ENCODE data around the gene SLC2A2. TPM values are rescaled to one million over a fixed set of nuclear protein-coding genes. Genes with fewer than 3 reads are reported as not detected.

The SLC2A2 gene
- total and polyA plus RNA-seq, 2 experiments from 2014 or later = not detected

DNA sequence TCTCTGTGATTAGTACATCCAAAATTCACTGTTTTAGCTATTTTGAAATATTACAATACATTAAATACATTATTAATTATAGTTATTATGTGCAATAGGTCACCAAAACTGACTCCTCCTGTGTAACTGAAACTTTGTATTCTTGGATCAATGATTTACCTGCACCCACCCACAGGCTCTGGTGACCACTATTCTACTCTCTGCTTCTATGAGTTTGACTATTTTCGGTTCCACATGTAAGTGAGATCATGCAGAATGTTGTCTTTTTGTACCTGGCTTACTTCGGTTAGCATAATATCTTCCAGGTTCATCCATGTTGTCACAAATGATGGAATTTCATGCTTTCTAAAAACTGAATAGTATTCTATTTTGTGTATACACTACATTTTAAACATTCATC is 43.8 kb downstream of the SLC2A2 start:
- 90 to 98% methylated on average over 2 of the region's 2 CpGs for WGBS, 2 experiments (ENCODE audit: low coverage in 1 of 2, low lambda C conversion rate in 2 of 2, missing lambda C conversion rate in 2 of 2)
- no peak for TF ChIP-seq EZH2phosphoT487 (IDR thresholded peaks at IDR 0.05; ENCODE audit: insufficient read depth, low read depth)
- TF ChIP-seq EZH2 (IDR thresholded peaks at IDR 0.05; ENCODE audit: insufficient read depth, poor library complexity, severe bottlenecking) = no peak

GRCh38 chr3:170980399-170980798 is 46.1 kb downstream of the SLC2A2 start:
- Histone ChIP-seq H3F3A (ENCODE audit: insufficient read depth) (no peaks in the 10 kb centered on the region), H3K27ac (no peak overlapping the region), H3K4me1 (ENCODE audit: insufficient read depth) (no peaks in the 10 kb centered on the region), H3K36me3 (ENCODE audit: low read depth) (no peaks in the 10 kb centered on the region), H2AFZ (no peak overlapping the region), H3K79me2 (ENCODE audit: insufficient read depth) (no peaks in the 10 kb centered on the region), H3K9ac (no peak overlapping the region), H3K27me3 (replicated peaks; ENCODE audit: insufficient read depth) (no peaks in the 10 kb centered on the region), H4K20me1 (ENCODE audit: insufficient read depth) (no peaks in the 10 kb centered on the region), H3K4me3 (no peak overlapping the region), H3K4me2 (ENCODE audit: unreplicated experiment) (no peak overlapping the region), H3K9me2 (ENCODE audit: insufficient read depth) (no peaks in the 10 kb centered on the region), H3K9me3 (ENCODE audit: low read depth) (no peaks in the 10 kb centered on the region)
- DNase-seq = no peak
- in situ Hi-C loops (cut with MboI) = no loop called here
- TF ChIP-seq EZH2 (IDR thresholded peaks at IDR 0.05; ENCODE audit: insufficient read depth, poor library complexity, severe bottlenecking) (no peak), EZH2phosphoT487 (IDR thresholded peaks at IDR 0.05; ENCODE audit: insufficient read depth, low read depth) (no peak)

More for the DNA sequence above, 43.8 kb downstream of the SLC2A2 start:
- Histone ChIP-seq H3K9me2 (ENCODE audit: insufficient read depth) (no peaks in the 10 kb centered on the region), H3K27ac (no peak overlapping the region), H3K4me2 (ENCODE audit: unreplicated experiment) (no peak overlapping the region), H3K79me2 (ENCODE audit: insufficient read depth) (no peaks in the 10 kb centered on the region), H3K4me3 (no peak overlapping the region), H2AFZ (no peak overlapping the region), H3K36me3 (ENCODE audit: low read depth) (no peaks in the 10 kb centered on the region), H3K9me3 (ENCODE audit: low read depth) (no peaks in the 10 kb centered on the region), H3K9ac (no peak overlapping the region), H4K20me1 (ENCODE audit: insufficient read depth) (no peaks in the 10 kb centered on the region), H3K27me3 (replicated peaks; ENCODE audit: insufficient read depth) (no peaks in the 10 kb centered on the region), H3K4me1 (ENCODE audit: insufficient read depth) (no peaks in the 10 kb centered on the region), H3F3A (ENCODE audit: insufficient read depth) (no peaks in the 10 kb centered on the region)
- in situ Hi-C loops (cut with MboI) = no loop called here
- no peak for DNase-seq

DNA sequence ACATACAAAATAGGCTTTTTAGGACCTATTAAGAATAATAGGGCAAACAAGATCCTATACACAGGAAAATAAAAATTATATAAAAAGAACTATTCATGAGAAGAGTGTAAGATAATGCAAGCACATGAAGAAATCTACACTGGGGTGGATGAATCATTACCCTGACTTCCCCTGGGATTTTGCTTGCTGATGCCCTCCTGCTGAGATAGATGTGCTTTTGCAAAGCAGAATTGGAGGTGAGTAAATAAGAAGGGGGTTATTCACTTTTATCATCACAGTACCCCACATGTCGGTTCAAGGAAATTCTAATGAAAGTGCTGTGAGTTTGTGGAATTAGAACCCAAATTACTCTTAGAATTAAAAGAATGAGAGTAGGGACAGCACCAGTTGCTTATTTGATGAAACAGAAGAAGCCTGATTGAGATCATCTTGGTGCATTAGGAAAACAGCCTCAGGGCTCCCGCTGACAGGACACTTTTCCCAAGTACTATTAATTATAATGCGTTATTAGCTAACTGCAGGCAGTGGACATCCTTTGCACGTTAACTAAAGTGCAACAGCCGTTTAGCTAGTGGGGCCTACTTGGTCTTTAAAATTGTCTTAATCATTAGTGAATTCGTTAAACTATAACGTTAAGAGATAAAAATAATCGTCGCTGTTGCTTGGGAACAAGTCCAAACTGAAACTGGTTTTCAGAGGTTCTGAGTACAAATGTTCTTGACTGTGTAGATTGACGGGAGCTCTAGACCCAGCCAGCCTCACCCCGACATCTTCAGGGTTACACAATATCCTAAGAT is 48.4 kb downstream of the SLC2A2 start:
- H3K27me3 ChIP-seq (replicated peaks; ENCODE audit: insufficient read depth) = no peaks in the 10 kb centered on the region
- H3K9me2 ChIP-seq (ENCODE audit: insufficient read depth) = no peaks in the 10 kb centered on the region
- in situ Hi-C loops (cut with MboI) = no loop called here
- H3K79me2 ChIP-seq (ENCODE audit: insufficient read depth) = no peaks in the 10 kb centered on the region
- no peak overlapping the region for H3K9ac ChIP-seq
- H3K4me2 ChIP-seq (ENCODE audit: unreplicated experiment) = no peak overlapping the region
- no peaks in the 10 kb centered on the region for H3K4me1 ChIP-seq (ENCODE audit: insufficient read depth)
- H4K20me1 ChIP-seq (ENCODE audit: insufficient read depth) = no peaks in the 10 kb centered on the region
- H3K4me3 ChIP-seq = no peak overlapping the region
- WGBS, 2 experiments (ENCODE audit: low coverage in 1 of 2, low lambda C conversion rate in 2 of 2, missing lambda C conversion rate in 2 of 2) = 87 to 90% methylated on average over 11 of the region's 11 CpGs
- H2AFZ ChIP-seq = no peak overlapping the region
- no peaks in the 10 kb centered on the region for H3K36me3 ChIP-seq (ENCODE audit: low read depth)
- H3F3A ChIP-seq (ENCODE audit: insufficient read depth) = no peaks in the 10 kb centered on the region
- H3K9me3 ChIP-seq (ENCODE audit: low read depth) = no peaks in the 10 kb centered on the region
- TF ChIP-seq EZH2phosphoT487 (IDR thresholded peaks at IDR 0.05; ENCODE audit: insufficient read depth, low read depth) (no peak), EZH2 (IDR thresholded peaks at IDR 0.05; ENCODE audit: insufficient read depth, poor library complexity, severe bottlenecking) (no peak)
- H3K27ac ChIP-seq = no peak overlapping the region
- peak; percentile 73 for DNase-seq

DNA sequence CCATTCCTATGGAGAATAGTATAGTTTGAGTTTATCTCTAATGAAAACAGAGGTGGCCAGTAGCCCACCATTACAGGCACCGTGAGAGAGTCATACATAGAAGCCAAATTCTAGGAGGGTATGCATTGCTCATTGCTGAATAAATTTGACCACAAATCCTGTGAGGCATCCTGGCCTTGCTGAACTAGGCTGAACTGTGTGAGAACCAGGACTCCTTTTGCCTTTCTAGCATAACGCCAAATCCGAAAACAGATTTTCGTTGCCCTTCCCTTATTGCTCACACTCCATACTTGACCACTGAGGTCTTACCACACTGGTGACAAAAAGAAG is 50.4 kb downstream of the SLC2A2 start:
- H3K9me3 ChIP-seq (ENCODE audit: low read depth) = no peaks in the 10 kb centered on the region
- H3K9ac ChIP-seq = no peak overlapping the region
- no peaks in the 10 kb centered on the region for H3K27me3 ChIP-seq (replicated peaks; ENCODE audit: insufficient read depth)
- no peaks in the 10 kb centered on the region for H3K9me2 ChIP-seq (ENCODE audit: insufficient read depth)
- no peak overlapping the region for H2AFZ ChIP-seq
- no peaks in the 10 kb centered on the region for H3K79me2 ChIP-seq (ENCODE audit: insufficient read depth)
- no peak for TF ChIP-seq EZH2 (IDR thresholded peaks at IDR 0.05; ENCODE audit: insufficient read depth, poor library complexity, severe bottlenecking)
- TF ChIP-seq EZH2phosphoT487 (IDR thresholded peaks at IDR 0.05; ENCODE audit: insufficient read depth, low read depth) = no peak
- H3K4me1 ChIP-seq (ENCODE audit: insufficient read depth) = no peaks in the 10 kb centered on the region
- H3K4me2 ChIP-seq (ENCODE audit: unreplicated experiment) = no peak overlapping the region
- 87 to 92% methylated on average over 4 of the region's 4 CpGs for whole genome bisulfite sequencing, 2 experiments (ENCODE audit: low coverage in 1 of 2, low lambda C conversion rate in 2 of 2, missing lambda C conversion rate in 2 of 2)
- no peaks in the 10 kb centered on the region for H4K20me1 ChIP-seq (ENCODE audit: insufficient read depth)
- no peak overlapping the region for H3K27ac ChIP-seq
- H3K36me3 ChIP-seq (ENCODE audit: low read depth) = no peaks in the 10 kb centered on the region
- in situ Hi-C loops (cut with MboI) = no loop called here
- DNase-seq = no peak
- H3F3A ChIP-seq (ENCODE audit: insufficient read depth) = no peaks in the 10 kb centered on the region
- H3K4me3 ChIP-seq = no peak overlapping the region

Data from GM23248 (cell line).